Keratinocyte (primary cell): ENCODE data around the gene MEF2A. TPM values are rescaled to one million over a fixed set of nuclear protein-coding genes. Genes with fewer than 3 reads are reported as not detected.

ENCODE experiments used
- DNase-seq: peaks from one replicate; pipeline ENCODE4 v3.0.0-alpha.2; 2011; ENCODE audit warnings: low read depth, missing footprints, low spot score
- FAIRE-seq: peaks from 2 replicates; lab custom pipeline; 2011; peaks lifted over from hg19 to GRCh38; lab: Jason Lieb, UNC
- H2AFZ ChIP-seq: 2 replicates; pipeline ENCODE4 v1.6.0; 2012; ENCODE audit warnings: low read length, control low read depth, inconsistent platforms; ENCODE audit not compliant: control insufficient read depth
- H3K27ac ChIP-seq: 2 replicates; pipeline ENCODE4 v1.5.1; 2011; ENCODE audit warnings: low read length; ENCODE audit not compliant: control insufficient read depth, insufficient read depth
- H3K27me3 ChIP-seq: 3 replicates; pipeline ENCODE4 v1.6.0; 2011; ENCODE audit warnings: low read length; ENCODE audit not compliant: control insufficient read depth, insufficient read depth; ENCODE audit errors: extremely low read depth
- H3K36me3 ChIP-seq, 2 experiments: 2 replicates in 1 of 2; 3 replicates in 1 of 2; pipeline ENCODE4 v1.5.1; 2011; ENCODE audit warnings: low read length in 2 of 2, mild to moderate bottlenecking in 1 of 2; ENCODE audit not compliant: control insufficient read depth in 2 of 2, insufficient read depth in 2 of 2; ENCODE audit errors: extremely low read depth in 1 of 2
- H3K4me1 ChIP-seq: 3 replicates; pipeline ENCODE4 v1.5.1; 2011; ENCODE audit warnings: low read length; ENCODE audit not compliant: control insufficient read depth, insufficient read depth; ENCODE audit errors: extremely low read depth
- H3K4me2 ChIP-seq: 3 replicates; pipeline ENCODE4 v1.6.0; 2011; ENCODE audit warnings: low read depth, low read length; ENCODE audit not compliant: control insufficient read depth, insufficient read depth; ENCODE audit errors: extremely low read depth
- H3K4me3 ChIP-seq, 3 experiments: fragments of 200-600 bp in 1 of 3; sonication (generic) in 1 of 3; 2 replicates in 2 of 3; 3 replicates in 1 of 3; pipeline ENCODE4 v1.5.1; 2011 to 2016; ENCODE audit warnings: low read length in 3 of 3, mild to moderate bottlenecking in 3 of 3, control low read depth in 2 of 3, inconsistent platforms in 1 of 3, low read depth in 1 of 3, mixed read lengths in 1 of 3, mixed run types in 1 of 3, moderate library complexity in 1 of 3; ENCODE audit not compliant: control insufficient read depth in 2 of 3, insufficient read depth in 2 of 3; ENCODE audit errors: extremely low read depth in 1 of 3
- H3K79me2 ChIP-seq: 2 replicates; pipeline ENCODE4 v1.6.0; 2012; ENCODE audit warnings: low read length; ENCODE audit not compliant: control insufficient read depth, insufficient read depth
- H3K9ac ChIP-seq: 3 replicates; pipeline ENCODE4 v1.6.0; 2011; ENCODE audit warnings: low read length; ENCODE audit not compliant: control insufficient read depth, insufficient read depth; ENCODE audit errors: extremely low read depth
- H3K9me1 ChIP-seq: 3 replicates; pipeline ENCODE4 v1.6.0; 2011; ENCODE audit warnings: low read length; ENCODE audit not compliant: control insufficient read depth, insufficient read depth; ENCODE audit errors: extremely low read depth
- H3K9me3 ChIP-seq: 2 replicates; pipeline ENCODE4 v1.5.1; 2012; ENCODE audit warnings: low read depth, low read length; ENCODE audit not compliant: control insufficient read depth
- H4K20me1 ChIP-seq: 3 replicates; pipeline ENCODE4 v1.6.0; 2011; ENCODE audit warnings: low read length; ENCODE audit not compliant: control insufficient read depth, insufficient read depth; ENCODE audit errors: extremely low read depth
- EZH2 ChIP-seq: IDR thresholded peaks from one replicate; pipeline ENCODE4 v1.6.1; 2012; ENCODE audit warnings: inconsistent platforms, mild to moderate bottlenecking, low read length, moderate library complexity
- dilution Hi-C: fragments of 300-500 bp; cut with MboI; formaldehyde crosslinking; loops from one replicate; pipeline ENCODE4 v1.7.0; 2020; ENCODE audit warnings: low sequenced_read_pairs; ENCODE audit not compliant: extremely low pct_ligation_motif_present
- polyA plus RNA-seq, 5 experiments: library from polyadenylated mRNA; depleted of rRNA in 3 of 5; stranded (reverse) in 3 of 5; stranded (forward) in 1 of 5; unstranded in 1 of 5; fragments of >200 nt; gene quantifications; 1 replicate in 1 of 5; 2 replicates in 3 of 5; 3 replicates in 1 of 5; pipeline versions ENCODE4 v1.2.1 to v1.2.3, GENCODE V29; 2011 to 2012; ENCODE audit warnings: missing spikeins in 2 of 5, low read depth in 1 of 5, low replicate concordance in 1 of 5
- TF ChIP-seq, protein P1 (sequence below), 3 experiments: IDR thresholded peaks in 1 of 3; conservative IDR thresholded peaks in 1 of 3; optimal IDR thresholded peaks in 1 of 3; 2 replicates in 2 of 3; 3 replicates in 1 of 3; pipeline versions ENCODE3 to v1.5.1; 2011; ENCODE audit warnings: low read length in 3 of 3, mild to moderate bottlenecking in 3 of 3, moderate library complexity in 2 of 3, control low read depth in 1 of 3, inconsistent platforms in 1 of 3; ENCODE audit not compliant: insufficient read depth in 2 of 3; ENCODE audit errors: extremely low read depth in 1 of 3

The MEF2A gene
- polyA plus RNA-seq, 1 donor (not counting 4 experiments of a cell fraction or from before 2014, with no cell fraction given): 27.4 TPM

DNA sequence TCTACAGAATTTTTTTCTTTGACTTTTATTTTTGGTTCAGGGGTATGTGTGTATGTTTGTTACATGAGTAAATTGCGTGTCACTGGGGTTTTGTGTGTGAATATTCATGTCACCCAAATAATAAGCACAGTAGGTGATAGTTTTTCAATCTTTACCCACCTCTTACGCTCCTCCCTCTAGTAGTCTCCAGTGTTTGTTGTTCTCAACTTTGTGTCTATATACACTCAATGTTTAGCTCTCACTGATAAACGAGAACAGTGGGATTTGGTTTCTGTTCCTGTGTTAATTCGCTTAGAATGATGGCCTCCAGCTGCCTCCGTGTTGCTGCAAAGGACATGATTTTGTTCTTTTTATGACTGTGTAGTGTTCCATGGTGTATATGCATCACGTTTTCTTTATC is 54.4 kb downstream of the MEF2A start:
- no peaks in the 10 kb centered on the region for H3K9me3 ChIP-seq
- H4K20me1 ChIP-seq: no peaks in the 10 kb centered on the region
- no peak overlapping the region for H3K27ac ChIP-seq
- no peaks in the 10 kb centered on the region for H3K36me3 ChIP-seq
- H3K4me1 ChIP-seq: peaks cover 18% of the 10 kb centered on the region
- dilution Hi-C loops: no loop called here
- no peak for FAIRE-seq
- peaks cover 51% of the 10 kb centered on the region for H3K79me2 ChIP-seq
- H3K9me1 ChIP-seq: no peaks in the 10 kb centered on the region
- H3K27me3 ChIP-seq: no peaks in the 10 kb centered on the region
- no peak overlapping the region for H3K4me3 ChIP-seq
- TF ChIP-seq, protein P1, sequence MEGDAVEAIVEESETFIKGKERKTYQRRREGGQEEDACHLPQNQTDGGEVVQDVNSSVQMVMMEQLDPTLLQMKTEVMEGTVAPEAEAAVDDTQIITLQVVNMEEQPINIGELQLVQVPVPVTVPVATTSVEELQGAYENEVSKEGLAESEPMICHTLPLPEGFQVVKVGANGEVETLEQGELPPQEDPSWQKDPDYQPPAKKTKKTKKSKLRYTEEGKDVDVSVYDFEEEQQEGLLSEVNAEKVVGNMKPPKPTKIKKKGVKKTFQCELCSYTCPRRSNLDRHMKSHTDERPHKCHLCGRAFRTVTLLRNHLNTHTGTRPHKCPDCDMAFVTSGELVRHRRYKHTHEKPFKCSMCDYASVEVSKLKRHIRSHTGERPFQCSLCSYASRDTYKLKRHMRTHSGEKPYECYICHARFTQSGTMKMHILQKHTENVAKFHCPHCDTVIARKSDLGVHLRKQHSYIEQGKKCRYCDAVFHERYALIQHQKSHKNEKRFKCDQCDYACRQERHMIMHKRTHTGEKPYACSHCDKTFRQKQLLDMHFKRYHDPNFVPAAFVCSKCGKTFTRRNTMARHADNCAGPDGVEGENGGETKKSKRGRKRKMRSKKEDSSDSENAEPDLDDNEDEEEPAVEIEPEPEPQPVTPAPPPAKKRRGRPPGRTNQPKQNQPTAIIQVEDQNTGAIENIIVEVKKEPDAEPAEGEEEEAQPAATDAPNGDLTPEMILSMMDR (optimal IDR thresholded peaks at IDR 0.05 in 1 of 3, IDR thresholded peaks at IDR 0.05 in 1 of 3, conservative IDR thresholded peaks at IDR 0.05 in 1 of 3; ENCODE audit: extremely low read depth in 1 of 3, insufficient read depth in 2 of 3, low read length in 3 of 3): no peak
- TF ChIP-seq EZH2: no peak
- no peak overlapping the region for H3K9ac ChIP-seq
- no peak overlapping the region for H2AFZ ChIP-seq
- DNase-seq: no peak
- H3K4me2 ChIP-seq: no peak overlapping the region

DNA sequence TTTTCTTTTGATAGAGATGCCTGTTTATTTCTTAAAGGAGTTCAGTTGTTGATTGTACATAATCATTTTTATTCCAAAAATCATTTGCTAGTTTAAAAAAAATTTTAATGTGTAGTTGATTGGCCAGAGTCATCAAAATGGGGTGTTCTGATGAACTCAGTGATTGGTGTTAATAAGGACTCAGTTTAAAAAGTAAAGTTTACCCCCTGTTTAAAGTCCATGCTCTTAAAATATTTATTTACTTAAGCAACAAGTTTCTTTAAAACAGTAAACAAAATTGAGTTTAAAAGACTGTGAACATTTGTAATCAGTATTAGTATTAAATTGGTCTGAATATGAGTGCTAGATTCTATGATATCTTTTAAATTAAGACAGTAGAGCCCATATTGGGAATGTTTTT is 56.0 kb downstream of the MEF2A start:
- no peak for FAIRE-seq
- no peaks in the 10 kb centered on the region for H3K36me3 ChIP-seq
- TF ChIP-seq, protein P1 (optimal IDR thresholded peaks at IDR 0.05 in 1 of 3, IDR thresholded peaks at IDR 0.05 in 1 of 3, conservative IDR thresholded peaks at IDR 0.05 in 1 of 3; ENCODE audit: extremely low read depth in 1 of 3, insufficient read depth in 2 of 3, low read length in 3 of 3): no peak
- no peak for TF ChIP-seq EZH2
- no peak overlapping the region for H3K4me2 ChIP-seq
- H3K4me1 ChIP-seq: peaks cover 18% of the 10 kb centered on the region
- no peak for DNase-seq
- H3K9ac ChIP-seq: no peak overlapping the region
- H3K27ac ChIP-seq: no peak overlapping the region
- H3K9me1 ChIP-seq: no peaks in the 10 kb centered on the region
- H2AFZ ChIP-seq: no peak overlapping the region
- peaks cover 54% of the 10 kb centered on the region for H3K79me2 ChIP-seq
- no peaks in the 10 kb centered on the region for H4K20me1 ChIP-seq
- H3K9me3 ChIP-seq: no peaks in the 10 kb centered on the region
- dilution Hi-C loops: no loop called here
- no peak overlapping the region for H3K4me3 ChIP-seq
- H3K27me3 ChIP-seq: no peaks in the 10 kb centered on the region
